ENCODE data around the gene PRR15L.

Gene PRR15L

GRCh38 chr17:47928415-47928814 lies 29.3 kb downstream of the PRR15L start:
- no peak overlapping the region for H2BK120ac ChIP-seq (ENCODE audit: low read depth, low read length)
- no peak overlapping the region for H3K4me2 ChIP-seq (ENCODE audit: insufficient read depth, low read length, poor library complexity, severe bottlenecking)
- no peak for DNase-seq (ENCODE audit: low spot score)
- WGBS, 2 donors (ENCODE audit: extremely low coverage in 2 of 2, insufficient read length in 2 of 2, insufficient replicate concordance in 1 of 2), result no CpG with 5 or more reads among the region's 2 CpGs
- H2BK15ac ChIP-seq (ENCODE audit: low read length), result no peak overlapping the region
- H3K4ac ChIP-seq (ENCODE audit: low read length), result no peak overlapping the region
- no peak overlapping the region for H2AFZ ChIP-seq (ENCODE audit: low read length)
- H3K79me1 ChIP-seq (ENCODE audit: low read depth, low read length), result no peaks in the 10 kb centered on the region
- H3K27me3 ChIP-seq (ENCODE audit: control insufficient read depth in 3 of 3, insufficient read depth in 3 of 3, low read depth in 1 of 3, low read length in 3 of 3), result no peaks in the 10 kb centered on the region
- H3K4me1 ChIP-seq (ENCODE audit: control insufficient read depth in 2 of 2, insufficient read depth in 1 of 2, low read depth in 1 of 2, low read length in 2 of 2), result no peaks in the 10 kb centered on the region
- H3K23ac ChIP-seq (ENCODE audit: low read depth, low read length, poor library complexity), result no peak overlapping the region
- H3K4me3 ChIP-seq (ENCODE audit: low read length in 2 of 2), result no peak overlapping the region
- H4K91ac ChIP-seq (ENCODE audit: low read depth, low read length, poor library complexity), result no peak overlapping the region
- no peak overlapping the region for H4K8ac ChIP-seq (ENCODE audit: low read depth, low read length)
- no peaks in the 10 kb centered on the region for H3K9me3 ChIP-seq (replicated peaks in 1 of 2; ENCODE audit: control insufficient read depth in 2 of 2, insufficient read depth in 1 of 2, low read depth in 1 of 2, low read length in 2 of 2)
- no peak overlapping the region for H3K18ac ChIP-seq (ENCODE audit: low read length)
- no peak overlapping the region for H3K14ac ChIP-seq (ENCODE audit: low read length)
- H2BK5ac ChIP-seq (ENCODE audit: low read length), result no peak overlapping the region
- peaks cover 22 to 73% of the 10 kb centered on the region in 2 donors for H3K36me3 ChIP-seq (replicated peaks in 1 of 2; ENCODE audit: control insufficient read depth in 2 of 2, insufficient read depth in 2 of 2, low read length in 2 of 2)
- no peak overlapping the region for H2AK5ac ChIP-seq (ENCODE audit: low read depth, low read length)
- H3K27ac ChIP-seq (replicated peaks; ENCODE audit: low read length), result no peak overlapping the region
- H3K9ac ChIP-seq (ENCODE audit: low read depth, low read length, poor library complexity), result no peak overlapping the region
- no peak overlapping the region for H2BK12ac ChIP-seq (ENCODE audit: low read length)

GRCh38 chr17:47927821-47928400 lies 29.8 kb downstream of the PRR15L start:
- H2AK5ac ChIP-seq (ENCODE audit: low read depth, low read length), result no peak overlapping the region
- H2AFZ ChIP-seq (ENCODE audit: low read length), result no peak overlapping the region
- no peak overlapping the region for H2BK5ac ChIP-seq (ENCODE audit: low read length)
- no peaks in the 10 kb centered on the region for H3K27me3 ChIP-seq (ENCODE audit: control insufficient read depth in 3 of 3, insufficient read depth in 3 of 3, low read depth in 1 of 3, low read length in 3 of 3)
- DNase-seq (ENCODE audit: low spot score), result no peak
- H3K23ac ChIP-seq (ENCODE audit: low read depth, low read length, poor library complexity), result no peak overlapping the region
- H3K4me2 ChIP-seq (ENCODE audit: insufficient read depth, low read length, poor library complexity, severe bottlenecking), result no peak overlapping the region
- H3K4me1 ChIP-seq (ENCODE audit: control insufficient read depth in 2 of 2, insufficient read depth in 1 of 2, low read depth in 1 of 2, low read length in 2 of 2), result no peaks in the 10 kb centered on the region
- H2BK15ac ChIP-seq (ENCODE audit: low read length), result no peak overlapping the region
- H3K36me3 ChIP-seq (replicated peaks in 1 of 2; ENCODE audit: control insufficient read depth in 2 of 2, insufficient read depth in 2 of 2, low read length in 2 of 2), result peaks cover 27 to 78% of the 10 kb centered on the region in 2 donors
- no peaks in the 10 kb centered on the region for H3K9me3 ChIP-seq (replicated peaks in 1 of 2; ENCODE audit: control insufficient read depth in 2 of 2, insufficient read depth in 1 of 2, low read depth in 1 of 2, low read length in 2 of 2)
- no peak overlapping the region for H4K8ac ChIP-seq (ENCODE audit: low read depth, low read length)
- H2BK12ac ChIP-seq (ENCODE audit: low read length), result no peak overlapping the region
- H3K79me1 ChIP-seq (ENCODE audit: low read depth, low read length), result no peaks in the 10 kb centered on the region
- no peak overlapping the region for H4K91ac ChIP-seq (ENCODE audit: low read depth, low read length, poor library complexity)
- H3K9ac ChIP-seq (ENCODE audit: low read depth, low read length, poor library complexity), result peak overlapping the region; percentile 66
- H3K27ac ChIP-seq (replicated peaks; ENCODE audit: low read length), result no peak overlapping the region
- H2BK120ac ChIP-seq (ENCODE audit: low read depth, low read length), result no peak overlapping the region
- no peak overlapping the region for H3K14ac ChIP-seq (ENCODE audit: low read length)
- no peak overlapping the region for H3K18ac ChIP-seq (ENCODE audit: low read length)
- no peak overlapping the region for H3K4ac ChIP-seq (ENCODE audit: low read length)
- no CpG with 5 or more reads among the region's 20 CpGs for WGBS, 2 donors (ENCODE audit: extremely low coverage in 2 of 2, insufficient read length in 2 of 2, insufficient replicate concordance in 1 of 2)
- H3K4me3 ChIP-seq (ENCODE audit: low read length in 2 of 2), result no peak overlapping the region

- H3K4me2 ChIP-seq (ENCODE audit: insufficient read depth, low read length, poor library complexity, severe bottlenecking), result no peak overlapping the region
- WGBS, 2 donors (ENCODE audit: extremely low coverage in 2 of 2, insufficient read length in 2 of 2, insufficient replicate concordance in 1 of 2), result no CpG with 5 or more reads among the region's 3 CpGs
These were observed 32.0 kb downstream of the PRR15L start for GRCh38 chr17:47925678-47925988.

GRCh38 chr17:47924785-47925677 lies 32.7 kb downstream of the PRR15L start:
- DNase-seq (ENCODE audit: low spot score), result no peak
- no peak overlapping the region for H2AFZ ChIP-seq (ENCODE audit: low read length)
- H3K4me2 ChIP-seq (ENCODE audit: insufficient read depth, low read length, poor library complexity, severe bottlenecking), result no peak overlapping the region
- no peak overlapping the region for H3K27ac ChIP-seq (replicated peaks; ENCODE audit: low read length)
- no peak overlapping the region for H4K91ac ChIP-seq (ENCODE audit: low read depth, low read length, poor library complexity)
- H3K4me3 ChIP-seq (ENCODE audit: low read length in 2 of 2), result no peak overlapping the region
- WGBS, 2 donors (ENCODE audit: extremely low coverage in 2 of 2, insufficient read length in 2 of 2, insufficient replicate concordance in 1 of 2), result no CpG with 5 or more reads among the region's 23 CpGs
- H2BK5ac ChIP-seq (ENCODE audit: low read length), result no peak overlapping the region
- no peaks in the 10 kb centered on the region for H3K9me3 ChIP-seq (replicated peaks in 1 of 2; ENCODE audit: control insufficient read depth in 2 of 2, insufficient read depth in 1 of 2, low read depth in 1 of 2, low read length in 2 of 2)
- no peak overlapping the region for H2BK120ac ChIP-seq (ENCODE audit: low read depth, low read length)
- H3K36me3 ChIP-seq (replicated peaks in 1 of 2; ENCODE audit: control insufficient read depth in 2 of 2, insufficient read depth in 2 of 2, low read length in 2 of 2), result peaks cover 26 to 88% of the 10 kb centered on the region in 2 donors
- no peak overlapping the region for H2BK12ac ChIP-seq (ENCODE audit: low read length)
- no peaks in the 10 kb centered on the region for H3K4me1 ChIP-seq (ENCODE audit: control insufficient read depth in 2 of 2, insufficient read depth in 1 of 2, low read depth in 1 of 2, low read length in 2 of 2)
- H3K23ac ChIP-seq (ENCODE audit: low read depth, low read length, poor library complexity), result no peak overlapping the region
- no peak overlapping the region for H3K4ac ChIP-seq (ENCODE audit: low read length)
- no peak overlapping the region for H3K14ac ChIP-seq (ENCODE audit: low read length)
- H3K27me3 ChIP-seq (ENCODE audit: control insufficient read depth in 3 of 3, insufficient read depth in 3 of 3, low read depth in 1 of 3, low read length in 3 of 3), result no peaks in the 10 kb centered on the region
- no peak overlapping the region for H2AK5ac ChIP-seq (ENCODE audit: low read depth, low read length)
- H2BK15ac ChIP-seq (ENCODE audit: low read length), result no peak overlapping the region
- no peaks in the 10 kb centered on the region for H3K79me1 ChIP-seq (ENCODE audit: low read depth, low read length)
- H4K8ac ChIP-seq (ENCODE audit: low read depth, low read length), result no peak overlapping the region
- no peak overlapping the region for H3K18ac ChIP-seq (ENCODE audit: low read length)
- no peak overlapping the region for H3K9ac ChIP-seq (ENCODE audit: low read depth, low read length, poor library complexity)

More at GRCh38 chr17:47925678-47925988, 32.0 kb downstream of the PRR15L start:
- no peak overlapping the region for H2BK120ac ChIP-seq (ENCODE audit: low read depth, low read length)
- no peak overlapping the region for H3K23ac ChIP-seq (ENCODE audit: low read depth, low read length, poor library complexity)
- H3K36me3 ChIP-seq (replicated peaks in 1 of 2; ENCODE audit: control insufficient read depth in 2 of 2, insufficient read depth in 2 of 2, low read length in 2 of 2), result peaks cover 28 to 94% of the 10 kb centered on the region in 2 donors
- no peak for DNase-seq (ENCODE audit: low spot score)
- H2BK5ac ChIP-seq (ENCODE audit: low read length), result no peak overlapping the region
- no peak overlapping the region for H4K91ac ChIP-seq (ENCODE audit: low read depth, low read length, poor library complexity)
- H3K27ac ChIP-seq (replicated peaks; ENCODE audit: low read length), result no peak overlapping the region
- no peak overlapping the region for H2BK15ac ChIP-seq (ENCODE audit: low read length)
- H3K14ac ChIP-seq (ENCODE audit: low read length), result no peak overlapping the region
- no peak overlapping the region for H2AK5ac ChIP-seq (ENCODE audit: low read depth, low read length)
- H3K4ac ChIP-seq (ENCODE audit: low read length), result no peak overlapping the region
- H3K9me3 ChIP-seq (replicated peaks in 1 of 2; ENCODE audit: control insufficient read depth in 2 of 2, insufficient read depth in 1 of 2, low read depth in 1 of 2, low read length in 2 of 2), result no peaks in the 10 kb centered on the region
- H2AFZ ChIP-seq (ENCODE audit: low read length), result no peak overlapping the region
- H3K9ac ChIP-seq (ENCODE audit: low read depth, low read length, poor library complexity), result no peak overlapping the region
- H3K18ac ChIP-seq (ENCODE audit: low read length), result no peak overlapping the region
- H4K8ac ChIP-seq (ENCODE audit: low read depth, low read length), result no peak overlapping the region
- no peak overlapping the region for H2BK12ac ChIP-seq (ENCODE audit: low read length)
- H3K27me3 ChIP-seq (ENCODE audit: control insufficient read depth in 3 of 3, insufficient read depth in 3 of 3, low read depth in 1 of 3, low read length in 3 of 3), result no peaks in the 10 kb centered on the region
- H3K79me1 ChIP-seq (ENCODE audit: low read depth, low read length), result no peaks in the 10 kb centered on the region
- H3K4me1 ChIP-seq (ENCODE audit: control insufficient read depth in 2 of 2, insufficient read depth in 1 of 2, low read depth in 1 of 2, low read length in 2 of 2), result no peaks in the 10 kb centered on the region
- H3K4me3 ChIP-seq (ENCODE audit: low read length in 2 of 2), result no peak overlapping the region
